HepG2 (cell line): ENCODE measurements around the gene CCL17. TPM values are rescaled to one million over a fixed set of nuclear protein-coding genes. Genes with fewer than 3 reads are reported as not detected.

Source experiments
- AGO1 ChIP-seq: fragments of 200-400 bp; formaldehyde crosslinking; IDR thresholded peaks from 2 replicates; pipeline ENCODE4 v1.6.1; 2017; ENCODE audit warnings: mild to moderate bottlenecking, low read depth, low read length, moderate library complexity; ENCODE audit not compliant: poor library complexity, severe bottlenecking
- CSRNP2 ChIP-seq: sonication (generic); formaldehyde crosslinking; conservative IDR thresholded peaks from 2 replicates; pipeline ENCODE4 v1.8.0; 2022; ENCODE audit warnings: low read depth, missing genetic modification reagents
- FOXJ3 ChIP-seq: sonication (generic); formaldehyde crosslinking; IDR thresholded peaks from 2 replicates; pipeline ENCODE4 v1.4.0; 2020; ENCODE audit warnings: missing genetic modification reagents, mild to moderate bottlenecking, borderline replicate concordance
- GATAD1 ChIP-seq: IDR thresholded peaks from 2 replicates; pipeline ENCODE4 v1.6.1; 2016; ENCODE audit warnings: missing genetic modification reagents, missing compliant biosample characterization
- HOXA3 ChIP-seq: sonication (generic); formaldehyde crosslinking; IDR thresholded peaks from 2 replicates; pipeline ENCODE4 v1.5.0; 2020; ENCODE audit warnings: missing genetic modification reagents
- HOXA9 ChIP-seq: sonication (generic); formaldehyde crosslinking; IDR thresholded peaks from 2 replicates; pipeline ENCODE4 v1.8.1; 2022; ENCODE audit warnings: missing genetic modification reagents, mild to moderate bottlenecking, moderate library complexity, borderline replicate concordance
- KLF9 ChIP-seq: IDR thresholded peaks from 2 replicates; pipeline ENCODE4 v1.6.1; 2016; ENCODE audit warnings: low read depth
- PHF5A ChIP-seq: IDR thresholded peaks from one replicate; pipeline ENCODE4 v1.6.1; 2018; ENCODE audit warnings: low read depth, missing genetic modification reagents; ENCODE audit not compliant: unreplicated experiment
- ZBTB7A ChIP-seq: sonication (generic); formaldehyde crosslinking; IDR thresholded peaks from 2 replicates; pipeline ENCODE4 v1.8.0; 2022; ENCODE audit warnings: mild to moderate bottlenecking, missing genetic modification reagents
- ZEB1 ChIP-seq: IDR thresholded peaks from 2 replicates; pipeline ENCODE4 v1.6.1; 2012; ENCODE audit warnings: mild to moderate bottlenecking, low read depth, inconsistent platforms; ENCODE audit not compliant: insufficient replicate concordance
- ZFP37 ChIP-seq: sonication (generic); formaldehyde crosslinking; IDR thresholded peaks from 2 replicates; pipeline ENCODE4 v1.4.0; 2020; ENCODE audit warnings: missing genetic modification reagents, borderline replicate concordance
- ZNF383 ChIP-seq: sonication (generic); formaldehyde crosslinking; IDR thresholded peaks from 2 replicates; pipeline ENCODE4 v1.4.0; 2020; ENCODE audit warnings: missing genetic modification reagents, mild to moderate bottlenecking, borderline replicate concordance
- ZNF414 ChIP-seq: sonication (generic); formaldehyde crosslinking; IDR thresholded peaks from 2 replicates; pipeline ENCODE4 v1.5.0; 2020; ENCODE audit warnings: missing genetic modification reagents
- ZNF546 ChIP-seq: sonication (generic); formaldehyde crosslinking; conservative IDR thresholded peaks from 2 replicates; pipeline ENCODE4 v1.8.1; 2023; ENCODE audit warnings: mild to moderate bottlenecking, missing genetic modification reagents
- ZNF558 ChIP-seq: sonication (generic); formaldehyde crosslinking; IDR thresholded peaks from 2 replicates; pipeline ENCODE4 v1.9.0; 2022; ENCODE audit warnings: mild to moderate bottlenecking, missing genetic modification reagents, borderline replicate concordance
- ZNF687 ChIP-seq: sonication (generic); formaldehyde crosslinking; IDR thresholded peaks from 2 replicates; pipeline ENCODE4 v1.5.1; 2020; ENCODE audit warnings: mild to moderate bottlenecking, missing genetic modification reagents, moderate library complexity
- ZUFSP ChIP-seq: sonication (generic); formaldehyde crosslinking; IDR thresholded peaks from 2 replicates; pipeline ENCODE4 v1.9.0; 2021; ENCODE audit warnings: missing genetic modification reagents, mild to moderate bottlenecking, borderline replicate concordance
- polyA plus RNA-seq, 8 experiments: library from polyadenylated mRNA; depleted of rRNA in 3 of 8; stranded (reverse) in 7 of 8; unstranded in 1 of 8; fragments of >200 nt; fragmentation: Illumina TruSeq in 4 of 8; extraction: Trizol in 4 of 8; gene quantifications; 2 replicates each; pipeline versions ENCODE4 v1.2.1 to v1.2.3, GENCODE V29; 2011 to 2016; ENCODE audit warnings: low read depth in 4 of 8, missing spikeins in 1 of 8, mixed read lengths in 1 of 8; ENCODE audit not compliant: insufficient read depth in 1 of 8
- total RNA-seq, 5 experiments: library from RNA; depleted of rRNA; stranded (reverse); fragments of >200 nt; fragmentation: Illumina TruSeq; extraction: Trizol; gene quantifications; 2 replicates each; pipeline ENCODE4 v1.2.3, GENCODE V29; 2016; ENCODE audit warnings: low read depth in 1 of 5
- TF ChIP-seq, protein P1 (sequence below): sonication (generic); formaldehyde crosslinking; IDR thresholded peaks from 2 replicates; pipeline ENCODE4 v1.4.0; 2020; ENCODE audit warnings: mild to moderate bottlenecking, missing genetic modification reagents

CCL17 gene
- total and polyA plus RNA-seq, 2 of the 13 experiments (the other 11 are each of a cell fraction or from before 2014, with no cell fraction given), result not detected

DNA sequence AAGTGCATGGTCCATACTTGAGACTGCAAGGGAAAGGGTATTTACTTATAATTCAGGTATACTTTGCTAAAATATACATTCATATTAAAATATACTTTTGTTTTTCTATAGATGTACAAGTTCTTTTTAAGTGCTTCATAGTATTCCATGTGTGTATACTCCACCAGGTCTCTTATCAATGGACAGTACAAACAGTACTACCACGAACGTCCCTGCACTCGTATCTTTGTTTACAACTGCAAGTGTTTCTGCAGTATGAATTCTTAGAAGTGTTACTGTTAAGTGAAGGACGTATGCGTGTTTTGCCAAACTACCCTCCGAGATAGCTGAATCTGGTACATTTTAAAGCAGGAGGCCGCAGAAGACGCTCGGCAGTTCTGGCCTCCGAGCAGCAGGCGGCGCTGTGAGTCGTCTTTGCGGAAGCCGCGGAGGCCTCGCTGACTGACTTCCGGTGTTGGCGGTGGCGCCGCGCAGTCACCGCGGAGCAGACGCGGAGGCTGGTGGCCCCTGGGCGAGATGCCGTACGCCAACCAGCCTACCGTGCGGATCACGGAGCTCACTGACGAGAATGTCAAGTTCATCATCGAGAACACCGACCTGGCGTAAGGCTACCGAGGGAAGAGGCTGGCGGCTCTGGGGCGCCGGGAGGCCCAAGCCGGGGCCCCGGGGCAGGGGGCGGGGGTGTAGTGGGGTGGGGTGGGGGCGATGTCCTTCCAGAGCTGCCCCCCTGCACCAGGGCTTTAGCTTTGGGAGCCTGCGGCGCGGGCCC, 57.8 kb downstream of the CCL17 start, which contains the start of gene POLR2C (continued):
- peak; percentile 91 for TF ChIP-seq ZNF687 (CRISPR knock-in tag)
- TF ChIP-seq, protein P1, sequence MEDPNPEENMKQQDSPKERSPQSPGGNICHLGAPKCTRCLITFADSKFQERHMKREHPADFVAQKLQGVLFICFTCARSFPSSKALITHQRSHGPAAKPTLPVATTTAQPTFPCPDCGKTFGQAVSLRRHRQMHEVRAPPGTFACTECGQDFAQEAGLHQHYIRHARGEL (CRISPR knock-in tag), result no peak; the same call in 1 of the 2 replicates
- peak; percentile 84 for TF ChIP-seq AGO1
- peak; percentile 76; the same call in 1 of the 2 replicates for TF ChIP-seq ZFP37
- 0 out of 2 replicates have a peak, but pooled peaks have one; percentile 50 for TF ChIP-seq ZBTB7A (CRISPR knock-in tag)
- TF ChIP-seq KLF9, result peak; percentile 95
- TF ChIP-seq HOXA9, result no peak
- TF ChIP-seq CSRNP2, result no peak
- TF ChIP-seq ZEB1, result no peak
- no peak for TF ChIP-seq ZNF383 (CRISPR knock-in tag)
- peak; percentile 92; the same call in 1 of the 2 replicates for TF ChIP-seq ZNF414 (CRISPR knock-in tag)
- no peak for TF ChIP-seq ZNF546
- TF ChIP-seq FOXJ3 (CRISPR knock-in tag), result peak; percentile 74; the same call in 1 of the 2 replicates
- TF ChIP-seq ZNF558 (CRISPR knock-in tag), result peak; percentile 85; the same call in 1 of the 2 replicates
- peak; percentile 98 for TF ChIP-seq HOXA3 (CRISPR knock-in tag)
- peak; percentile 98 for TF ChIP-seq GATAD1 (CRISPR knock-in tag)
- TF ChIP-seq PHF5A, result peak; percentile 92
- no peak for TF ChIP-seq ZUFSP
